GM19023 (cell line): ENCODE measurements around the gene ACTG1.

Experiments used
- ATAC-seq: cut with Tn5 transposase; IDR thresholded peaks from one replicate; pipeline ENCODE4 v1.9.1; 2021; ENCODE audit warnings: mild to moderate bottlenecking, moderate library complexity; ENCODE audit not compliant: unreplicated experiment

Gene ACTG1

DNA sequence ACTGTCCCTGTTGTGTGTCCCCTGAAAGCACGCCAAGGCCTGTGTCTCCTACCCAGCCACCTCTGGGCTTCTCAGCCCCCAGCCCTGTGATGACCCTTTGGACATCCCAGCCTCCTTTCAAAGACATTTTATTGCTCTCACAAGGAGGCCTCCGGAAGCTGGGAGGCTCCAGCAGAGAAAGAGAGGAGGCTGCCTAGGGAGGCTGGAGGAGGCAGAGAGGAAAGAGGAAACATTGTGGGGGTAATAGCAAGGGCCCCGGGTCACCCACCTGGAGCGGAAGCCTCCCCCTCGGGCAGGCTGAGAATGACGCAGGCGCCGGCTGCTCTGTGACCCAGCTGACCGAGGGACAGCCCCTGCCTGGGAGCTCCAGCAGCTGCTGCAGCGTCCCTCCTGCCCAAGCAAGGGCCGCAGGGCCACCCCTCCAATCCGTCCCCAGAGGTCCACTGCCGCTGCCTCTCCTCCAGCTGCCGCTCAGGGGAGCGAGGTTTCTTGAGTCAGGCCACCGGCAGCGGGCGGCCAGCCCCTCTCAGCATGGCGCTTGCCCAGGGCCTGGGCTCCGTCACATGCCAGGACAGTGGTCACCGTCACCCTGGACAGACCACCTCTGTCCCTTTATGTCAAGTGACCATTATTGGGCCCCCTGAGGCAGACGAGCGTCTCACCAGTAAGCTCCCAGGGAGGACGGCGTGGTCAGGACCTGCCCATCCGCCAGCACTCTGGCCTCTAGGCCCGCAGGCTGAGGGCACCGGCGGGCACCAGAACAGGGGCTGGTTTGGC lies 29.3 kb downstream of the ACTG1 start:
- no peak for ATAC-seq

DNA sequence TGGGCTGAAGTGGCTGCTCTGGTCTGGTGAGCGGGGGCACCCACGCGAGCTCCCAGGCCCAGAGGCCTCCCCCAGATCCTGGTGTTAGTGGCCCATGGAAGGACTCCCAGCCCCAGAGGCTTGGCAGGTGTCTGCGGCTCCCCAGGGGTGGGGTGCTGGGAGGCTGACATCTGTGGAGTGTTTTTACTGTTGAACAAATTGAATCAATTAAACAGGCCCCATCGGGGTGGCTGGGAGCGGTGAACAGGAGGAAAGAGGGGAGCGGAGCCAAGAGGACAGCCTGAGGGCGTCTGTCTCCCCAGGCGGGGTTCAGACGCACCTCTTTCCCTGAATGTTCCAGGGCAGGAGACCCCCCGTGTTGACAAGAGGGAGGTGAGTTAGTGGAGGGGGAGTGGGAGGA lies 29.9 kb downstream of the ACTG1 start:
- ATAC-seq = no peak

DNA sequence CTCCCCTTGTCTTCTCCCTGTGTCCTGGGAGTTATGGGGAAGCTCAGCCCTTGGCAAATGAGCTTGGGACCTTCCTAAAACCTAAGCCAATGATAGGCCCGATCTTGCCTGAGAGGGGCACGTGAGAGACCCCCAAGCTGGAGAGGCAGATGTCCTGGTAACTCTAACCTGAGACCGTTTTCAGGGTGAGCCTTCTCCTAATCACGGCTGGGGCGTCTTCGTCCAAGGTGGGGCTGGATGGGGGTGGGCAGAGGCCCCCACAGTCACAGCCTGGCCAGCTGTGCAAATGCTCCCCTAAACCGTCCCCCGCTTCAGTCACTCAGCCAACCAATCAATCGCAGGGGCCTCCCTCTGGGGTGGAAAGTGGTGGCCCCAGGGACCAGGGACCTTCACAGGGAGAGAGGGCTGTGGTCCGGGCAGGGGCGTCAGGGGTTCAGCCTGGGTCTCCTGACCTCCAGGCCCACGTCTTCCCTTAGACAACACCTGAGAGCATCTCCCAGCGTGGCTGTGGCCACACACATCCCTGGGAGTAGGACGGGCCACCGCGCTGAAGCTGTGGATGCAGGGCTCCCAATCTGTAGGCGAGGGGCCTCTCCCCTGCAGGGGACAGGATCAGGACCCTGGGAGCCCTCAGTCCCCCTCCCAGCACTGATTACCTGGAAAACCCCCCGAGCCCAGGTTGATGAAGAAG lies 30.6 kb downstream of the ACTG1 start:
- ATAC-seq = no peak

DNA sequence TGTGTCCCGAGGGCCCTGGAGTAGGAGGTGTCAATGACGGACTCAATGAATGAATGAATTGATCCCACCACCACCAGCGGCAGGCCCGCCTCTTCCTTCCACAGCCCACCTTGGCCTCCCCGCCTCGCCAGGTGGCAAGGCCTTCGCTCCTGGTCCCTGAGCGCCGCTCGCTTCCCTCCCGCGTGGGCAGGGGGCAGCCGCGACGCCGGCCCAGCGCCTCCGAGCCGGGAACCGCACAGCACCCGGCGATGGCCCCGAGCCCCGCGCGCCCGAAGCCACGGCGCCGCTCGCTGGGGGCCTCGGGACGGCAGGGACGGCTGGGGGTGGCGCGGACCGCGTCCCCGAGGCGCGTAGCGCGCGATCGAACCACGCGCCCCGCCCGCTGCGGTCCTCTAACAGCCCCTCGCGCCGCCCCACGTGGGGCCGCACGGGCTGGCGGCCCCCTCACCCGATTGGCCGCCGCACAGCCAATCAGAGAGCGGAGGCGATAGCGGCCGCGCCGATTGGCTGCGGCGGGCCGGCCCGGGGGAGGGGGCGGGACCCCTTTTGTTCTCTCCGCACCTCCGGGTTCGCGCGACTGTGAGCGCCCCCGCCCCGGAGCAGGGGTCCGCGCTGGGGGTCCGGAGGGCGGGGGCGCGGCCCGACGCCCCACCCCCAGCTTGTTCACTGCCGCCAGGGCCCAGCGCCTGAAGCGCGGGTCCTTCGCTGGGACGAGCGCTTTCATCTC lies 31.4 kb downstream of the ACTG1 start:
- no peak for ATAC-seq

DNA sequence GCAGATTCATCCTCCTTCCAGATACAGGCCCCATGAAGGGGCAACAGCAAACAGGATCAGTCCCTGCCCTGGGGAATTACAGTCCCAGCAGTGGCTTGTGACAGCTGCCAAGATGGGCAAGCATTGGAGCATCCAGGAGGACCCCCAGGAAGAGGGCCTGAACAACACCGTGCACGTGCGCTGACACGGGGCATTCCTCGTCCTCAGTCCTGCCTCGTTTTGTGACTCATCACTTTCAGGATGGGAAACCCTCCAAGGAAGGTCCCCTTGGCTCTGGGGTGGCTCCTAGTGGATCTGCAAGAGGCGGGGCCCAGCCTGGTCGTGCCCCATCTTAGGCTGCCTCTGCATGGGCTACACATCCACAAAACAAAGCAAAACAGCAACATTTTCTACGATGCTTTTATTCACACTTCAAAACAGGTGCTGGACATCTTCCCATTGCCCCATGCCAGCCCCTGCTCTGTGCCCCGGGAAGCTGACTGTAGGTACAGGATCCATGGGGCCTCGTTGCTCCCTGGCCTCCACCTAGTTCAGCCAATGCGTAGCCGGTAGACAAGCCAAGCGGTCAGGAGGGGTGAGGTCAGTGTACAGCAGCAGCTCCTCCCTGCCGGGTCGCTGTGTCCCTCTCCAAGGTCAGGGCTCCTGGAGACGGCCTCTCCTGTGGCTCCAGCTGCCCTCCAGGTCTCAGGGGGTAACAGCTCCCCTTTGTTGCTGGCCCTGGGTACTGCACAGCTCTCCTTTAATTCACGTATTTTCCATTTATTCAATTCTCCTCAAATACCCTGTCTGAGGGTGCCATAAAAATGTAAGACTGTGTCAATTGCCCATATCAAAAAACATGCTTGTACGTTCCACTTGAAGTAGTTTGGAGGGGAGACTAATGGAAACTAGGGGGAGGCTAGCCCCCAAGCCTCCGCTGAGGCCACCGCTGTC lies 32.2 kb downstream of the ACTG1 start:
- no peak for ATAC-seq

DNA sequence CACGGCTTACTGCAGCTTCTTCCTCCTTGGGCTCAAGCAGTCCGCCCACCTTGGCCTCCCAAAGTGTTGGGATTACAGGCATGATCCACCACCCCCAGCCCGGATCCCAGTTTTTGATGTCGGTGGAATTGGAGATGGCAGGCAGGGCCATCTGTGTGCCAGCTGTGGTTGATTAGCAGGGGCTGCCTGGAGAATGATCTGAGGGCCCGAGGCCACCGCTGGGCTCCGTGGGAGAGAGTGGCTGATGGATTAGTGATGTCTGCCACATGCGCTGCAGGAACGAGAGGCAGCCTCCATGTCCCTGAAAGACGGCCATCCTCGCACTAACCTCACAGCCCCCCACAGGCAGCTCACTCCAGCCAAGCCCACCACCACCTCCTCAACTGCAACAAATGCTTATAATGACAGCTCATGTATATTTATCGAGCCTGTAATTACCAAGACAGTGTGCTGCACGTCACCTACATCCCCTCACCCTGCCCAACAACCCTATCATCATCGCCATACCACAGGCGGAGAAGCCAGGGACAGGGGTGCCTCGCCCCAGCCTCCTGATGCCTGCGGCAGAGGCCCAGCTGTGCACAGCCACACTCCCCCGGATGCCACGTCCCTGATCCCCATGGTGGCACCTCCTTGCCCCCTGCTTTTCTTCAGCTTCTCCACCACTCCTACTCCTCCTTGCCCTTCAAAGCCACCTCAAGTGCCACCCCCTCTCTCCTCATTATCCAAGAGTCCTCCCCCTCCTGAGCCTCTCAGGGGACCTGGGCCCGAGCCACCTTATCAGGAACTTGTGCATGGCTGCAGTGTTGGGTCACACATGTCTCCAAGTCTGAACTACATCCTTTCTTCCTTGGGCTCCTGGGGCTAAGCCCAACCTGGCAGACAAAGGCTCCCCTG lies 33.2 kb downstream of the ACTG1 start:
- no peak for ATAC-seq

DNA sequence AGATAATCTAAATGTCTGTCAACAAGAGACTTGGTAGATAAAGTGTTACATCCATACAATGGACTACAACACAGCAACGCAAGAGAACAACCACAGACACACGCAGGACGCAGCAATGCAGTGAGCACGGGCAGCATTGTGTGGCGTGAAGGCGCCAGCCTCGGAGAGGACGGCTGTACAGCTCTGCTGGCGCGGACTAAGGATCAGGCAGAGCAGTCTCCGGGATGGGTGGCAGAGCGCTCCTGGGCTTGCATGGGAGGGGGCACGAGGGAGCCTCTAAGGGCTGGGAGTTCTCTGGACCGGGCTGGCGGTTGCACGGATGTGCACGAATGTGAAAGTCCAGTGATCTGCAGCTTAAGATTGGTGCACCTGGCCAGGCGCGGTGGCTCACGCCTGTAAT lies 34.5 kb downstream of the ACTG1 start:
- no peak for ATAC-seq

DNA sequence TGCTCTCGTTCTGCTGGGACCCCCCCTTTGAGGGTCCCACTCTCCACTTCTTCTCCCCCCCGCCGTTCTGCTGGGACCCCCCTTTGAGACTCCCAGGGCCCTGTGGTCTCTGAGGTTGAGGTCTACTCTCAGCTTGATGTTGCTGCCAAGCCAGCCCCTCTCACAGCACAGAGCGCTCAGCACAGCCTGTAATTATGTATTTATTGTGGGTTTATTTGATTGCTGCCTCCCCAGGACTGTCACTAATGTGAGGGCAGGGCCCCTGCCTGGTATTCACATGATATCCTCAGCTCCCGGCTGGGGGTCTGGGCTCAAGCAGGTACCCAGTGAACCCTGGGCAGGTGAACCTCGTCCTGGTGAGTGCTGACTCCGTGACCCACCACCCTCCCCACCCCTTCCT lies 35.4 kb downstream of the ACTG1 start:
- ATAC-seq = no peak

DNA sequence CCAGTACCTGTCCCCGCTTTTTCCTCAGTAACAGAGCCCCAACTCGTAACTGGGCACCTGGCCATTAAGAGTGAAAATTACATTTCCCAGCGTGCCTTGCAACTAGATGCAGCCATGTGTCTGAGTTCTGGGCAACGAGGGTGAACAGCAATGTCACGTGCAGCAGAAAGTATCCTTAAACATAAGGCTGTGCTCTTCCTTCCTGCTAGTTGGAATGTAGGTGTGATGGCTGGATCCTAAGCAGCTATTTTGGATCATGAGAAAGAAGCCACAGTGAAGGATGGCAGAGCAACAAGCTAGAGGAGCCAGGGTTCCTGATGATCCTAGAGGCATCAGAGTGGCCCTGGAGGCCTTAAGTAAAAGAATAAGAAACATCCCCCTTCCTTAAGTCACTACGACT lies 36.0 kb downstream of the ACTG1 start:
- no peak for ATAC-seq

DNA sequence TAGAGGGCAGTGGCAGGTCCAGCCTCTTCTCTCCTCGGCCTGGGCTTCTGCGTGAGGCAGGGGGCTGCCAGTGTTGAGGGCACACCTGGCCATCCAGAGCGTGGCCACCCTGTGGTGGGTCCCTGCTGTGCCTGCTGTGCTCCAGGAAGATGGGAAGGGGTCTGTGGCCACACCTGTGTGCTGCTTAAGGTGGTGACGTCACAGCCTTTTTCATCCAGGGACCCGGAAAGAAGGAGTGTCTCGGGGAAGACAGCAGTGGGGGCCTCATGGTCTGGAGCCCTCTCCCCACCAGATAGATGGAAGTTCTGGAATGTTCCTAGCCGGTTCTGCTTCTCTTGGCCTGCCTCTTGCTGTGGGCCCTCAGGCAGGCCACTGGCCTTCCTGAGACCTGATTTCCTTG lies 36.5 kb downstream of the ACTG1 start:
- no peak for ATAC-seq

DNA sequence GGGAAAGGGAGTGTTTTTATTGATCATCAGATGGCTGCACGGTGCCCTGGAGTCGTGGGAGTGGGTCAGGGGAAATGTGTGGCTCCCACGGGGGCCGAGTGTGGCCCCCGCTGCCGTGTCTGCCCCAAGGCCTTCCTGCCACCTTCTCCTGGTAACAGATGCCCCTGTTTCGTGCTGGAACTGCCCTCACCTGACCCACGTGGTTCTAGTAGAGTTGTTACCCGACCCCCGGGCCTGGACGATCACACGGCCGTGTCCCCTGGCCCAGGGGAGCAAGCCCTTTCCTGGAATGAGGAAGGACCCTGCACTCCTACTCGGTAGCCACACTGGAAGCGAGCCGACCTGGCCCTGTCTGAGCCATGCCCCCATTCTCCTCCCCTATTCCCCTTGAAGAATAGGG lies 37.6 kb downstream of the ACTG1 start:
- no peak for ATAC-seq

DNA sequence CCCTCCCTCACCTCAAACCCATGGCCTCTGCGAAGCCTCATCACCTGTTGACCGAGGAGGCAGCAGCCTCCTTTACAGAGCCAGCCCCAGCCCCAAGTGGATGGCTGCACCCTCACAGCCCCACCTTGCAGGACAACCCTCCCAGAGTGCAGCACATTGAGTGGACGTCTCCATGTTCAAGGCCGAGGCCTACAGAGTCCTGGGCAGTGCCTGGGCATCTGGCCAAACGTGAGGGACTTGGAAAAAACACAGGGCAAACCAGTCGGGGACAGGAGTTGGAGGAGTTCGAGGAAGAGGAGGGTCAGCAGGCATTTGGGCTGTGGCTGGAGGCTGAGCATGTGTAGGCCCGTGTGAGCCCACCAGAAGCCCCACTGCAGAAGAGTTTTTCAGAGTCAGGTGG lies 39.6 kb downstream of the ACTG1 start:
- no peak for ATAC-seq

DNA sequence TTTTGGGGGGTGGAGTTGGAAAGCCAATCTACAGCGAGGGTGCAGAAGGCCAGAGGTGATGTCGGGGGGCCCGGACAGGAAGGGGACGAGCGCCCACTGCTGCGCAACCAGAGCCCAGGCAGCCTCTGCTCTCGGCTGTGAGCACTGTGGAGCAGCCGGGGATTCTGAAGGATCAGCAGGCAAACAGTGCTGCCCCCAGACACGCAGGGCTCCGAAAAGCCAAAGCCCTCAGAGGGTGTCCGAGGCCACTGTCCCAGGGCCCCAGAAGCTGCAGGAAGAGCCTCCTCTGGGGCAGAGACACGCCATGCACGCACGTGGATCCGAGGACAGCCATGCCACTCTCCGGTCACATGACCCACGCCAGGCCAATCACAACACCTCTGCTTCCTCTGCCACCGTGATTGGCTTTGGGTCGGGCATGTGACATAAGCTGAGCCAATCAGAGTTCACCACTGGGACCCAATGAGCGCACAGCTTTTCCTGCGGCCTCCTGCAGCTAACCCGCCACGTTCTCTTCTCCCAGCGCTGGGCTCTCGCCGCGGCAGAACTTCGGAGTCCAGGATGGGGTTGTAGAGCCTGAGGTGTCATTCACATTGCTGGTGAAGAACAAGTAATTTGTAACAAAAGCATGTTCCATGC lies 40.7 kb downstream of the ACTG1 start:
- no peak for ATAC-seq

DNA sequence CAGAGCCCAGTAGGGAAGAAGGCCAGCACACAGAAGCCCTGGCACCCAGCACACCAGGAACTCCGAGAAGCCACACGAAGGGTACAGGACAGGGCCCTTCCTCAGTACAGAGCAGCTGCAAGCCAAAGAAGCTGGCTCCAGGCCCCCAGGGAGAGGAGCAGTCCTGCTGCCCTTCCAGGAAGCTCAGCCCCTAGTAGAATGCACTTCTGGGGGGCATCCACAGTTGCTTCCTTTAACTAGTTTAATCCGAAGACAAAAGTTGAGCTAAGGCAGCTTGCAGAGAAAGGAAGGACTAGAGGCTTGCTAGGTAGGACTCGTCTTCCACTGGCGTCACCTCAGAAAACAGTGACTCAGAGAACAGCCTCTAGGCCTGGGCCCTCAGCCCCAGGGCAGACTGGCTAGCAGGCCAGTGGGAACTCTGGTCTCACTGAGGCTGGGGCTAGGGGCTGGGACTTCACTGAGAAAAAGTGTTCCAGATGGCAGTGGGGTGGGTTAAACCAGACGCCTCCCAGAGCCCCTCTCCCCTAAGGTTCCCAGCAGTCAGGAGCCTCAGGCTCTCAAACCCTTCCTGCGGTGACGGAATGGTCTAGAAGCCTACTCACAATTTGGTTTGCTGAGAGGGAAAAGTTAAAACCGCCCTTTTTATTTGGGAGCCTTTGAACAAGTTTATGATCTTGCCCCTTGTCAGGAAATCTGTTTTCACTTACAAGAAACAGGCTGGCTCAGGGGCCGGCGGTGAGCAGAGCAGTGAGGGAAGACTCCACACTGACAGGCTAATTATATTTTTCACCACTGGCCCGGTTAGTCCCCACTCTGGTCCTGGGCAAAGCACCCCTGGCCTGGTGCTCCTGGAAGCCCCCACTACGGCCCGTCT lies 41.4 kb downstream of the ACTG1 start:
- no peak for ATAC-seq

DNA sequence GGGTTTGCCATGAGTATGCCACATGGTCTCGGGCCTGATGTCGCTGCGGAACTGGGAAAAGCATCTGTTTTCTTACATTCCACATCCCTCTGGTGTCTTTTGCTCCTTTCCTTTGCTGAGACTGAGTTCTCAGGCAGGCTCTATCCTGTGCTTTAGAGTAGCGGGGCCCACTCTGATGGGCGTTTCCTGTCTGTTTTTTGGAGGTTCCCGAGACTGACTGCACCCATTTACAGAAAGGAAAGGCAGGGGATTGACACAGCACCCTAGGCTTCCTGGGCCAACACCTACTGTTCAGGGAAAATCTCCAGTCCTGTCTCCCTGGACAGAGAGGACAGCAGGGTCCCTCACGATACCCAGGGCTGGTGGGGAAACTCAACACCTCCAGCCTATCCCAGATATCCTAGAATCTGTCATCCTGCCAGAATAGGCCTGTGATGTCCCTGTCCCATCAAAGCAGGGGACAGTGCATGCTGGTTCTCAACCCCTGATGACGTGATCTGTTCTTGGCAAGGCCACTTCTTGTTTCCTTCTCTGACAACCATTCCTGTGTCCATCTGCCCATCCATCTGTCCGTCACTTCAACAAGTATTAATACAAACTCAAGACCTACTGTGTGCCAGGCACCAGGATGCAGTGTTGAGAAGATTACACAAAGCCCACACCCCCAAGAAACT lies 42.2 kb downstream of the ACTG1 start:
- no peak for ATAC-seq

DNA sequence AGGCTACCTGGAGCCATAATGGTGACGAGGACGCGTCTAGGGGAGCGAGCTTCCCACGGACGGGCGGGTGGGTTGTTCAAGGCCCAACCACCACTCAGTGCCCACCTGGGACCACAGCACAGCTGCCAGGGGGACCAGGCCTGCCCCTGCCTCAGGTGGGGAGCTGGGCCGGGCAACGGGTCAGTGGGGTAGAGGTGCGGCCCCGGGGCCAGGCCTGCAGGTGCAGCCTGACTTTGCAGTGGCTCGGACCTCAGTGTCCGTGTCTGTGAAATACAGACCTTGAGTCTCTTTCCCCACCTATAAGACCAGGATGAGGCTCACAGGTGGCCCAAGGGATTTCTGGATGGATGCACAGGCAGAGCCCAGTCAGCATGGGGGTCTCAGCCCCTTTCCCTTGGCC lies 43.3 kb downstream of the ACTG1 start:
- ATAC-seq = no peak

DNA sequence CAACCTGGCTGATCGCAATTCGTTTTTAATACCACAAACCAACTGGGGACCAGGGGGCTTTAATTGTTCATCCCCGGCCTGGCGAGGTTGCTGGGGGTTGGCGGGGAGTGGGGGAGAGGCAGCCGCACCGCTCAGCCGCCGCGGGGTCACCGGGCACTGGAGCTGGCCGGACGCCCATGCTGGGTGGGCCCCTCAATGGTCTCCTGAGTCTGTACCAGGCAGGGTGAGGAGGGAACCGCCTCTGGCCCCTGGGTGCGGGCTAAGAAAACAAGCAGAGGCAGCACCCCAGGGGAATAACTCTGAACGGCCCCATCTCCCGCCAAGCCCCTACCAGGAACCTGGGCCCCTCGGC lies 43.9 kb downstream of the ACTG1 start:
- no peak for ATAC-seq
